ENCODE data around the gene RXFP4.

GRCh38 chr1:155909894-155910293, 31.5 kb upstream of the RXFP4 start:
- TF ChIP-seq CTCF (IDR thresholded peaks at IDR 0.05) (no peak), POLR2A (IDR thresholded peaks at IDR 0.05) (no peak)

Measured in lower leg skin (tissue), 3 donors.